Lower leg skin (tissue), 3 donors: ENCODE results near the gene LAIR1.

ENCODE experiments used
- CTCF ChIP-seq, 3 donors: fragments of 450-650 bp; IDR thresholded peaks; one replicate each; pipeline ENCODE4 v1.5.1; 2016; ENCODE audit warnings: antibody characterized with exemption in 3 of 3, mild to moderate bottlenecking in 3 of 3, moderate library complexity in 2 of 3
- POLR2A ChIP-seq, 2 donors: fragments of 450-650 bp; IDR thresholded peaks; one replicate each; pipeline ENCODE4 v1.6.1; 2016 to 2017; ENCODE audit warnings: antibody characterized with exemption in 2 of 2, mild to moderate bottlenecking in 1 of 2, moderate library complexity in 1 of 2

DNA sequence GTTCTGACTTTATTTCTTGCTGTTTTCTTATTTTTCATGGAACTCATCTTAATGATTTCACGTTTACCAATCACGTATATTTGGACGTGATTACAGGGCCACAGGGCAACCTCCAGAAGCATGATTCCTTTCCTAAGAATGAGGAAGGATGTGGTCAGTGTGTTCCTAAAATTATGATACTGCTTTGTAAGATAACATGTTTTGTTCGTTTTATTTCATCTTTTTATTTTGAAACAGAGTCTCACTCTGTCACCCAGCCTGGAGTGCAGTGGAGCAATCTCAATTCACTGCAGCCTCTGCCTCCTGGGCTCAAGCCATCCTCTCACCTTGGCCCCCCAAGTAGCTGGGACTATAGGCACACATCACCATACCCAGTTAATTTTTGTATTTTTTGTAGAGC is 24.8 kb upstream of the LAIR1 start:
- TF ChIP-seq CTCF (IDR thresholded peaks at IDR 0.05) (no peak), POLR2A (IDR thresholded peaks at IDR 0.05) (no peak)
